ENCODE measurements around the gene MPDZ. TPM values are rescaled to one million over a fixed set of nuclear protein-coding genes. Genes with fewer than 3 reads are reported as not detected.

The MPDZ gene
- polyA plus RNA-seq, 1 donor (not counting 4 experiments of a cell fraction or from before 2014, with no cell fraction given): 9.0 TPM

DNA sequence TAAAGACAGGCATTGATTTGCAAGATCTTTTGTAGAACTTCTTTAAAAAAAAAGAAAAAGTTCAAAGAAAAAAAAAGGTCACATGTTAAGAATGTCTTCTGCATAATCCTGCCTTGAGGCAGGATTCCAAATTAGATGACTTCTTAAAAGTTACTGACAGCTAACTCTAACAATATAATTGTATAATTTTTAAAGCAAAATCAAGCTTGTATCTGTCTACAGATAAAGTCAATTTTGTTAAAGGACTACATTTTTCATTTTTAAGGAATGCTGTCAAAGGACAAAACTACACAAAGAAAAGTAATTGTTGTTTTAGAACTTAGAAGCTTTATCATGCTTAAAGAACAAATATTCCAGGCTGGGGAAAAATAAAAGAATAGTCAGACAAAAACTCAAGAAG is 57.8 kb downstream of the MPDZ start:
- dilution Hi-C loops (cut with MboI; ENCODE audit: extremely low pct_ligation_motif_present, low sequenced_read_pairs): no loop called here
- Histone ChIP-seq H2AFZ (ENCODE audit: control insufficient read depth, low read length) (no peak overlapping the region), H3K9me1 (ENCODE audit: control insufficient read depth, extremely low read depth, insufficient read depth, low read length) (no peaks in the 10 kb centered on the region), H4K20me1 (ENCODE audit: control insufficient read depth, extremely low read depth, insufficient read depth, low read length) (no peaks in the 10 kb centered on the region), H3K36me3 (ENCODE audit: control insufficient read depth in 2 of 2, extremely low read depth in 1 of 2, insufficient read depth in 2 of 2, low read length in 2 of 2) (no peaks in the 10 kb centered on the region), H3K79me2 (ENCODE audit: control insufficient read depth, insufficient read depth, low read length) (no peaks in the 10 kb centered on the region), H3K4me1 (ENCODE audit: control insufficient read depth, extremely low read depth, insufficient read depth, low read length) (no peaks in the 10 kb centered on the region), H3K9me3 (ENCODE audit: control insufficient read depth, low read depth, low read length) (no peaks in the 10 kb centered on the region), H3K4me2 (ENCODE audit: control insufficient read depth, extremely low read depth, insufficient read depth, low read depth, low read length) (no peak overlapping the region), H3K27me3 (ENCODE audit: control insufficient read depth, extremely low read depth, insufficient read depth, low read length) (no peaks in the 10 kb centered on the region), H3K9ac (ENCODE audit: control insufficient read depth, extremely low read depth, insufficient read depth, low read length) (no peak overlapping the region), H3K27ac (ENCODE audit: control insufficient read depth, insufficient read depth, low read length) (no peak overlapping the region), H3K4me3 (ENCODE audit: control insufficient read depth in 2 of 3, extremely low read depth in 1 of 3, insufficient read depth in 2 of 3, low read depth in 1 of 3, low read length in 3 of 3) (no peak overlapping the region)
- FAIRE-seq (no peak), DNase-seq (ENCODE audit: low read depth, low spot score) (no peak)
- TF ChIP-seq EZH2 (IDR thresholded peaks at IDR 0.05; ENCODE audit: low read length) (no peak), CTCF (optimal IDR thresholded peaks at IDR 0.05 in 1 of 3, IDR thresholded peaks at IDR 0.05 in 1 of 3, conservative IDR thresholded peaks at IDR 0.05 in 1 of 3; ENCODE audit: extremely low read depth in 1 of 3, insufficient read depth in 2 of 3, low read length in 3 of 3) (no peak)

DNA sequence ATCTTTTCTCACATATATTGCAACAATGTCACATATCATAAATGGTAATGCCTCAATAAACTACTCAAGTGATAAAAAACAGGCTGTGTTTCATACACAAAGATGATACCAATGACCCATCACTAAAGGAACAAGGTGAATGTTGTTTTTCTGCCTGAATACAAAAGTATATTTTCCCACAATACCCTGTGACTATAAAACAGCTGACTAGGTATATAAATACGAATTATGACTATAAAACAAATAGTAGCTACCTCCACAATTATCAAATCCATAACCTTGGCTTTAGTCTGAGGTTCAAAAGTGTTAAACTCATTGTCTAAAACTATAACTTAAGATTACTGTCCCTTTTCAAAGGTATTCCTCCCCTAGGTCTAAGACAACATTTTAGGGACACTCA is 58.7 kb downstream of the MPDZ start:
- Histone ChIP-seq H3K27me3 (ENCODE audit: control insufficient read depth, extremely low read depth, insufficient read depth, low read length) (no peaks in the 10 kb centered on the region), H3K4me2 (ENCODE audit: control insufficient read depth, extremely low read depth, insufficient read depth, low read depth, low read length) (no peak overlapping the region), H3K9me3 (ENCODE audit: control insufficient read depth, low read depth, low read length) (no peaks in the 10 kb centered on the region), H2AFZ (ENCODE audit: control insufficient read depth, low read length) (no peak overlapping the region), H3K9ac (ENCODE audit: control insufficient read depth, extremely low read depth, insufficient read depth, low read length) (no peak overlapping the region), H3K4me1 (ENCODE audit: control insufficient read depth, extremely low read depth, insufficient read depth, low read length) (no peaks in the 10 kb centered on the region), H3K4me3 (ENCODE audit: control insufficient read depth in 2 of 3, extremely low read depth in 1 of 3, insufficient read depth in 2 of 3, low read depth in 1 of 3, low read length in 3 of 3) (no peak overlapping the region), H3K27ac (ENCODE audit: control insufficient read depth, insufficient read depth, low read length) (no peak overlapping the region), H3K36me3 (ENCODE audit: control insufficient read depth in 2 of 2, extremely low read depth in 1 of 2, insufficient read depth in 2 of 2, low read length in 2 of 2) (no peaks in the 10 kb centered on the region), H3K9me1 (ENCODE audit: control insufficient read depth, extremely low read depth, insufficient read depth, low read length) (no peaks in the 10 kb centered on the region), H4K20me1 (ENCODE audit: control insufficient read depth, extremely low read depth, insufficient read depth, low read length) (no peaks in the 10 kb centered on the region), H3K79me2 (ENCODE audit: control insufficient read depth, insufficient read depth, low read length) (no peaks in the 10 kb centered on the region)
- DNase-seq (ENCODE audit: low read depth, low spot score) (no peak), FAIRE-seq (no peak)
- dilution Hi-C loops (cut with MboI; ENCODE audit: extremely low pct_ligation_motif_present, low sequenced_read_pairs): no loop called here
- TF ChIP-seq EZH2 (IDR thresholded peaks at IDR 0.05; ENCODE audit: low read length) (no peak), CTCF (optimal IDR thresholded peaks at IDR 0.05 in 1 of 3, IDR thresholded peaks at IDR 0.05 in 1 of 3, conservative IDR thresholded peaks at IDR 0.05 in 1 of 3; ENCODE audit: extremely low read depth in 1 of 3, insufficient read depth in 2 of 3, low read length in 3 of 3) (no peak)

Data from keratinocyte (primary cell).